GM21390 (cell line): ENCODE data around the gene LDAH.

Experiments
- ATAC-seq: cut with Tn5 transposase; IDR thresholded peaks from one replicate; pipeline ENCODE4 v1.9.1; 2021; ENCODE audit not compliant: unreplicated experiment

Gene LDAH

GRCh38 chr2:20638646-20639430 lies 184.1 kb downstream of the LDAH start:
- ATAC-seq = no peak

DNA sequence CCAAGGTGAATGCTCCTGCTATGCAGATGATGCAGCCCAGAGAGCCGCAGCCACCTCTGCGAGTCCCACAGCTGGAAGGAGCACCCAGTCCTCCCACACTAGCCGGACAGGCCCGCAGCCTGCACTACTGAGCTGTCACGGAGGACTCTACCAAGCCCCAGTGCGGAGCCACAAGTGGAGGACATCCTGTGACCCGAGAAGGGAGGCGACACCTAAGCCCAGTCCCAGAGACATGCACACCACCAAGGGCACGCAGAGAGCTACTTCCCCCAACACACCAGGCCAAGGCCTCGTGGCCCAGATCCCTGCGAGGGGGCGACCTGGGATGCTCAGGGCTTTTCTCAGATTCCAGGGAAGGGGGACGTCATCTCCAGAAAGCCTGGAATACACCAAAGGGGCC lies 184.9 kb downstream of the LDAH start:
- ATAC-seq = no peak

DNA sequence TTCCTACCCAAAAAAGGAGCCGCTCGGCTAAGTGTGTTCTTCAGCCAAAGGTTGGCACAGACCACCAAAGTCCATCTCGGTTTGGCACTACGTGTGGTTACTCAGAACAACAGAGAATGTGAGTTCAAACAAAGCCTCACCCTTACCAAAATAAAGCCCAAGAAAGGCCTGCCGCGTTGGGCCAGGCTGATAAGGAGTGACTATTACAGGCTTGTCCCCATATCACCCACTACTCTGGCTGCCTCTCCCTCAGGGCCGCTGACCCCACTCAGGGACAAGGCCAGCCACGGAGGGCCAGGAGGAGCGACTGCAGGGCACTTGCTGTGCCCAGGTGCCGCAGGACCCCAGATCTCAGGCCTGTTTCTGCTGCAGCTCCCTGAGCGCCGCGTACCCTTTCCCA lies 185.8 kb downstream of the LDAH start:
- ATAC-seq = no peak

- ATAC-seq = peak; percentile 94
These were observed 187.0 kb downstream of the LDAH start for GRCh38 chr2:20635675-20636584.

DNA sequence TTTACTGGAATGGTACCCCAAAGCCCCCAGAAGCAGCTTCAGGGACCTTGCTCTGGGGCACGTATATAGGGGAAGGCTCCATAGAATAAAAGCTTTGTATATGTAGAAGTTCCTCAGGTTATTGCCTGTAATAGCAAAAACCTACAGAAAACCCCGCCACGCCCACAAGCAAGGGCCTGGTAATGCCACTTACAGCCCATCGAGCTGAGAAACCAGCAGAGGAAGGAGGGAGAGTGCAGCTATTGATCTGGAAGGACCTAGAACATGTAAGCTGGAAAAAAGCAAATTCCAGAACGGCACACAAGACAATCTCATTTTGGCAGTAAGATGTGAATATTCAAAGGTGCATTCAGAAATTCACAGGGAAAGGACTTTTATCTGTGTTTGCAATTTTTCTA lies 187.8 kb downstream of the LDAH start:
- ATAC-seq = no peak

DNA sequence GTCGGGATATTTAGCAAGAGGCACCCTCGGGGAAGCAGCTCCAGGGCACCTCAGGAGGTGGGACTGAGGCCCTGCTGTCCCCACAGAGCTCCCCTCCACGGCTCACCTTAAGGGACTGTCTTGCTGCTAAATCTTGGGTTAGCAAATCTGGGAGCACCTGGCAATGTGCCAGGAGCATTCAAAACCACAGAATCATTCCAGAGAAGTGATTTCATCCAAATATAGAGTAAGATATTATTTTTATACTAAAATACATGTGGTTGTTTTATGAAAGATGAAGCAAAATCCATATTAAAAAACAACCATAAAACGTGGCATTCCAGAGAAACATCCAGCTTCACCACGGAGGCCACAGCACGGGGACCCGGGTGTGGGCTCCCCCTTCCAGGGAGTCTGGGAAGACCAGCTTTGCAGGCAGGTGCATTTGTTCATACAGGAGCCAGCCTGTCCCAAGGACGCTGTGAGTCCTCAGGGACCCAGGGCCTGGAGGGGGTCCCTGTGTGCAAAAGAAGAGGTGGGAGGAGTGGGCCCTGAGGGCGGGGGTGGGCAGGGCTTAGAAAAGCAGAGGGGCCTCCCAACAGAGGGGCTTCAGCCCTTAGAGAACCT lies 188.3 kb downstream of the LDAH start:
- no peak for ATAC-seq
